Left colon (tissue), 2 donors: ENCODE data around the gene TADA1. TPM values are rescaled to one million over a fixed set of nuclear protein-coding genes. Genes with fewer than 3 reads are reported as not detected.
"Not testable (repeated sequence)": the region's sequence is repeated elsewhere in the genome, so short reads cannot be mapped to it uniquely, and the experiment has no call there.

Source experiments
- ATAC-seq: fragments of 200-7000 bp; cut with Tn5 transposase; one replicate; pipeline ENCODE4 v1.9.1; 2020; ENCODE audit warnings: mild to moderate bottlenecking, moderate library complexity
- DNase-seq, 2 donors: peaks; one replicate each; pipeline ENCODE4 v3.0.0-alpha.2; 2020
- intact Hi-C, 2 donors: fragments of 100-400 bp; cut with DNase I in 1 of 2; cut with micrococcal nuclease in 1 of 2; formaldehyde crosslinking; loops; one replicate each; pipeline versions ENCODE4 v1.11.2 to v1.14.0; 2022; cut with DNase I, micrococcal nuclease
- total RNA-seq, 2 donors: library from RNA; stranded (reverse); fragmentation: NEBNext Ultra II Directional; extraction: Animal tissue kit (Norgen Biotek cat#: 25700); gene quantifications; one replicate each; pipeline ENCODE4 v1.2.1, GENCODE V29; 2021
- donor health status: DM: no; HTN: no; CAD: no.
- donor health status: DM: yes; HTN: yes; CAD: no.

Gene TADA1
- total RNA-seq, 2 donors from 2014 or later = 9.5 to 11.6 TPM

- DNase-seq (no peak), ATAC-seq (no peak)
- intact Hi-C loops = no loop called here
Observed at GRCh38 chr1:166857995-166858394, 18.1 kb downstream of the TADA1 start.

DNA sequence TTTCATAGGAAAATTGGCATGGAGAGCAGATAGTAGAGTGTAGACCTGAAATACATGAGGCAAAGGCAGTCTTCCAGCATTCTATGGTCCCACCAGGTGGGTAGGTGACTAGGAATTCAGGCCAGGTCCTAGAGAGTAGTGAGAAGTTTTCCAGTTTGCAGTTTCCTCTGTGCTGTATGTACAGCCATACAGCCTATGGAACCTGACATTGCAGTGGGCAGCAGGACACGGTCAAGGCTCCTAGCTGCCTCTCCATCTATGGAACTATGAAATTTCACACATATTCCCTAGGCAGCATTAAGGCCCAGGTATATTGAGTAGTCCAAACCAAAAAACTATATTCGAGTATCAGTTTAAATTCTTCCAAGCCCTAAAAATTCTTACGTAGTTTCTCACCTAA, 20.5 kb downstream of the TADA1 start:
- DNase-seq (no peak), ATAC-seq (peak; percentile 9)
- intact Hi-C loops = no loop called here

GRCh38 chr1:166852918-166853317, 23.1 kb downstream of the TADA1 start:
- intact Hi-C loops = no loop called here
- no peak for ATAC-seq

DNA sequence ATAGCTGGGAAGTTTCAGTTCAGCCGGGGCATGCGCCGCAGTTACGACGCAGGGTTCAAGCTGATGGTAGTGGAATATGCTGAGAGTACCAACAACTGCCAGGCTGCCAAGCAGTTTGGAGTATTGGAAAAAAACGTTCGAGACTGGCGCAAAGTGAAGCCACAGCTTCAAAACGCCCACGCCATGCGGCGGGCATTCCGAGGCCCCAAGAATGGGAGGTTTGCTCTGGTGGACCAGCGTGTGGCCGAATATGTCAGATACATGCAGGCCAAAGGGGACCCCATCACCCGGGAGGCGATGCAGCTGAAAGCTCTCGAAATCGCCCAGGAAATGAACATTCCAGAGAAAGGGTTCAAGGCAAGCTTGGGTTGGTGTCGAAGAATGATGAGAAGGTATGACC, 26.9 kb downstream of the TADA1 start:
- intact Hi-C loops = no loop called here
- ATAC-seq (no peak), DNase-seq (no peak)

More at GRCh38 chr1:166852918-166853317, 23.1 kb downstream of the TADA1 start:
- DNase-seq = no peak

DNA sequence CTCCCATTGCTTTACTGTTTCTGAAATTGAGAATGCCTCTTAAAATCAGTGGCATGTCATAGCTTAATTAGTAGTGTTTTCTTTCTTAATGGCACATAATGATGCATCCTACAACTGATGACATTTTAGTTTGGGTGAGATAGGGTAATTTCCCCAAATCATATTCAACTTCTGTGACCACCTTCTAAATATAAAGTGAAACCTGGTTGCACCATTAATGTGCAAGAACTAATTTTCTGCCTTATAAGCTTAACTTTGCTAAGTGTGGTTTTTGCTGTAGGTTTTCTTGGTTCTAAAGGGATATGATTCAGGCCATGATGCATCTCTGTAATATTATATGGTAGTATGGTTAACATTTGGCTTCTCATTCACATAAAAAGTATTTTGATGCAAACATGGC, 27.9 kb downstream of the TADA1 start:
- intact Hi-C loops = no loop called here
- no peak for DNase-seq
- no peak for ATAC-seq

DNA sequence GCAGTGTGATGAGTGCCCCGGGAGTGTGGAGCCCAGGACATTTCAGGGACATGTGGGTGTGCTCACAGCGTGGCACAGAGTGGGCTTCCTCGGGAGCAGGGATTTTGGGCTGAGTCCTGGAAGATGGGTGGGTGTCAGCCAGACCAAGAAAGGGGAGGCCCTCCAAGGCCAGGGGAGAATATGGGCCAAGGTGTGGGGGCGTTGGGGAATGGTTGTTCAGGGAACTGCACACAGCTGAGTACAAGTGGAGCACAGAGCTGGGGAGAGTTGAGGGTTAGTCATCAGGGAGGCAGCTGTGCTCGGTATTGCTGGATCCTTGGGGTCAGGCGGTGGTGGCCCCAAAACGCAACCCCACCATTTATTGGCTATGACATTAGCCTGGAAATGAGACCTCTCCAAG, 31.3 kb downstream of the TADA1 start:
- DNase-seq = no peak
- no peak for ATAC-seq
- intact Hi-C loops = no loop called here

GRCh38 chr1:166843769-166844596, 32.1 kb downstream of the TADA1 start:
- DNase-seq = no peak
- intact Hi-C loops = no loop called here
- ATAC-seq = peak; percentile 15

DNA sequence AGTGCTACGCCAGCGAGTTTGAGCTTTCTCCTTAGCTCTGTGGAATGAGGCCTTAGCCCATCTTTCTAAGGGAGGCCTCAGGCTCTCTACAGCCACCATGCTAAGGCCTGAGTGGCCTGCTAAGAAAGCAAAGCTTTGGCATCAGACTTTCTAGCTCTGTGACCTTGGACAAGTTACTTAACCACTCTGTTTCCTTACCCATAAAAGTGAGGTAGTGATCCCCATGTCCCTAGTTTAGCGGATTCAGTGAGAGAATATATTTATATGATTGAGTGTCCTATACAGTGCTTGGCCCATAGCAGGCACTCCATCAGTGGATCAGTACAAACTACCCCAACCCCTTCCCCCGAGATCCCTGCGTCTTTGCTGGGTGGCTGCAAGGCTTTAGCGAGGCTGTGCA, 32.7 kb downstream of the TADA1 start:
- DNase-seq = no peak
- ATAC-seq = no peak
- intact Hi-C loops = no loop called here

DNA sequence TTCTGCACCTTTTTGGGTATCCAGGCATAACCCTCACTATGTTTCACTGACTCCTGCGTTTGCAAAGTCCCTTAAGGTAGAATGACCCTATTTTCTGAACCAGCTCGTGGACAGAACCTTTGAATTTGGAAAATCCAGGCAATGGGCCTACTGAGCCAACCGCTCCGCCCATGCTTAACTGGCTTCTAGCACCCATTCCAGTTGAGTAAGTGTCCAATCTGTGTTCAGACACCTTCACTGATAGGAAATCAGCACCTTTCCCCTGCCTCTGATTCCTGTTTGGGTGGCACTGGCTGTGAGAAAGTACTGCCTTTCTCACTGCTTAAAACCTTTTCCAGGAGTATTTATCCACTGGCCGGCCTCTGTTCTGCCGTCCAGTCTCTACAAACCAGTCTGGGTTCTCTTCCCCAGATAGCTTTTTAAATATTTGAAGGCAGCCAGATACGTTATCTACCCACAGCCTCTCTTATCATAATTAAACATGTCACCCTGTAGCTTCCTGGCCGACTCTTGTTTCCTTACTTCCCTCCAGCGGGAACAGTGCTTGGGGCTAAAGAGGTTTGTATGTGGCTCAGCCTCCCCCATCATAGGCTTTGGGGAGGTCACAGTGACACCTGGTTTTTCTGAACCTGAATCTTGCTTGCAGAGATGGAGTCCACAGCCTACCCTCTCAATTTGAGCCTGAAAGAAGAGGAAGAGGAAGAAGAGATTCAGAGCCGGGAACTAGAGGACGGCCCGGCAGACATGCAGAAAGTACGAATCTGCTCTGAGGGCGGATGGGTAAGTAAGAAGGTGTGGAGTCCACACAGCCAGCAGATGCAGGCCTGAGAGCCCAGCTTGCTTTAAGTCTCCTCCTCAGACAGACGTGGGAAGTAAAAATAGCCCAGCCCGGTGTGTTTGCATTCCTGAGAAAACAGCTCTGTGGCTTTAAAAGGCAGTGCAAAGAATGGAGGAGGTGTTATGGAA, 35.5 kb downstream of the TADA1 start:
- peak in 1 of 2 donors; percentile 28 for DNase-seq
- peak; percentile 20 for ATAC-seq
- intact Hi-C loops = no loop called here

- peak; percentile 54 for ATAC-seq
Observed at GRCh38 chr1:166839600-166840308, 36.3 kb downstream of the TADA1 start.

DNA sequence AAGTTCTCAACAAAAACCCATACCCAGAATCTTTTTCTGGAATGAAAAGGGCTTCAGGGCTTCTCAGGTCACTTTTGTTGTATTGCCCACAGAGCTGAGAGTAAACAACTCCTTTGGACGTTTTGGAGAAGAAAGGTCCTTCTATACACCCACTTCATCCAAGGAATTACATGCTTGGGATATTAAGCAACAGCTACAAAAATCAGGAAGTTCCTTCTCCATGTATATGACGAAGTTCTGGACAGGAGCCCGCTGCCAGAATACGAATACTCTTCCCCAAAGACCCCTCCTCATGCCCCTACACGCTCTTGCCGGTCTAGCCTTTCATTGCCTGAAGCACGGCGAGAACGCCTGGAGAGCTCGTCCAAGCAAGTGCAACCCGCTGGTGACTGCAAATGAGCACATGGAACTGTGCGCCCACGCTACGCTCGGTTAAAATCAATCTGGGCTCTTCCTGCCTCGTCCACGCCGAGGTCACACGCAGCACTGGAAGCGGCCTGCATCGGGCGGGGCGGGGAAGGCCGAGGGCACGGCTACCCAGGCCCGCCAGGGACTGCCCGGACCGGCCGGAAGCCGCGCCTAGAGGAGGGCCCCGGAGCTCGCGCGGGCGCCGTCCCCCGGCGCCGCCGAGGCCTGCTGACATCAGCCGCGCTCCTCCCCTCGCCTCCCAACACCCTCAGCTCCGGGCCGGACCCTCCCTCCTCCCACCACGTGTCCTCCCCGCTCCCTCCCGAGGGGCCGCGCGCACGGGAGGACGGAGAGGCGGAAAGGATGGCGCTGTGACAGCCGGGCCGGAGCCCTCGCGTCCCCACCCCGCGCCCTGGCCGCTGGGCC, 37.1 kb downstream of the TADA1 start, which contains the start of gene POGK:
Gene POGK (plus strand): TSS at position 710 of the 834 bp plus-strand sequence. CDS start 1,482 bp downstream, outside the sequence.
- ATAC-seq = peak; percentile 90
- intact Hi-C loops = no loop called here
- peak; percentile 92 to 94 for DNase-seq

More at GRCh38 chr1:166839600-166840308, 36.3 kb downstream of the TADA1 start:
- DNase-seq = peak; percentile 54 to 81
- intact Hi-C loops = no loop called here

- ATAC-seq = no peak
- no peak for DNase-seq
- intact Hi-C loops = no loop called here
Observed at GRCh38 chr1:166836733-166837132, 39.3 kb downstream of the TADA1 start.

DNA sequence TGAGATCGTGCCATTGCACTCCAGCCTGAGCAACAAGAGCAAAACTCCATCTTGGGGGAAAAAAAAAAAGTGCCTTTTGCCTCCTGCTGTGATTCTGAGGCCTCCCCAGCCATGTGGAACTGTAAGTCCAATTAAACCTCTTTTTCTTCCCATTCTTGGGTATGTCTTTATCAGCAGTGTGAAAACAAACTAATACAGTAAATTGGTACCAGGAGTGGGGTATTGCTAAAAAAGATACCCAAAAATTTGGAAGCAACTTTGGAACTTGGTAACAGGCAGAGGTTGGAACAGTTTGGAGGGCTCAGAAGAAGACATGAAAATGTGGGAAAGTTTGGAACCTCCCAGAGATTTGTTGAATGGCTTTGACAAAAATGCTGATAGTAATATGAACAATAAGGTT, 46.3 kb downstream of the TADA1 start:
- ATAC-seq, DNase-seq, intact Hi-C loops: not testable (repeated sequence)

- ATAC-seq (no peak), DNase-seq (no peak)
- intact Hi-C loops = no loop called here
Observed at GRCh38 chr1:166827426-166827825, 48.6 kb downstream of the TADA1 start.

DNA sequence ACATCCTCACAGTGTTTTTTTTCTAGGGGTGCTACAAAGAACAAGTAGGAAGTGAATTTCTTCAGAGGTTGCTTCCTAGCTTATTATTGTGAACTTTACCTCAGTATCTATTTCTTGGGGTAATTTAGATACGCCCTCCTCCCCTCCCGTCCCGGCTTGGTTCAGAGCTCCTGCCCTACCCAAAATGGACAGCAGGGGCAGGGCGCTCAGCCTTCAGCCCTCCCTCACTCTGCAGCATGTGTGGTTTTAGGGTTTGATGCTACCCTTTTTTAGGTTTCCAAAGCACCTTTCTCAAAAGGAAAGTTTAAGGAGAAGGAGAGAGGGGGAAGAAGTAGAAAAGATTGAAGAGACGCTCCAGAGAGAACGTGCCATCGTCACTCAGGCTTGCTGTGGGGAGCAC, 53.7 kb downstream of the TADA1 start:
- DNase-seq = no peak
- no peak for ATAC-seq
- intact Hi-C loops = no loop called here

- DNase-seq (no peak), ATAC-seq (no peak)
- intact Hi-C loops = no loop called here
Observed at GRCh38 chr1:166819974-166820373, 56.1 kb downstream of the TADA1 start.

GRCh38 chr1:166814611-166815010, 61.5 kb downstream of the TADA1 start:
- DNase-seq (no peak), ATAC-seq (no peak)

More at GRCh38 chr1:166814611-166815010, 61.5 kb downstream of the TADA1 start:
- intact Hi-C loops = no loop called here
